Activated CD4-positive, alpha-beta T cell treated with anti-CD3 and anti-CD28 coated beads, Interleukin-2, amount 50 U/mL, for 48 hours (primary cell): ENCODE measurements around the gene UPK2.

ENCODE experiments used
- DNase-seq, 2 experiments: peaks; one replicate each; pipeline ENCODE4 v3.0.0-alpha.2; 2020

The UPK2 gene

GRCh38 chr11:118956094-118956846, at the start of gene UPK2:
Gene UPK2 (plus strand): TSS chr11:118956298. CDS start chr11:118956351, 53 bp downstream.
- peak; percentile 94 to 95 for DNase-seq

DNA sequence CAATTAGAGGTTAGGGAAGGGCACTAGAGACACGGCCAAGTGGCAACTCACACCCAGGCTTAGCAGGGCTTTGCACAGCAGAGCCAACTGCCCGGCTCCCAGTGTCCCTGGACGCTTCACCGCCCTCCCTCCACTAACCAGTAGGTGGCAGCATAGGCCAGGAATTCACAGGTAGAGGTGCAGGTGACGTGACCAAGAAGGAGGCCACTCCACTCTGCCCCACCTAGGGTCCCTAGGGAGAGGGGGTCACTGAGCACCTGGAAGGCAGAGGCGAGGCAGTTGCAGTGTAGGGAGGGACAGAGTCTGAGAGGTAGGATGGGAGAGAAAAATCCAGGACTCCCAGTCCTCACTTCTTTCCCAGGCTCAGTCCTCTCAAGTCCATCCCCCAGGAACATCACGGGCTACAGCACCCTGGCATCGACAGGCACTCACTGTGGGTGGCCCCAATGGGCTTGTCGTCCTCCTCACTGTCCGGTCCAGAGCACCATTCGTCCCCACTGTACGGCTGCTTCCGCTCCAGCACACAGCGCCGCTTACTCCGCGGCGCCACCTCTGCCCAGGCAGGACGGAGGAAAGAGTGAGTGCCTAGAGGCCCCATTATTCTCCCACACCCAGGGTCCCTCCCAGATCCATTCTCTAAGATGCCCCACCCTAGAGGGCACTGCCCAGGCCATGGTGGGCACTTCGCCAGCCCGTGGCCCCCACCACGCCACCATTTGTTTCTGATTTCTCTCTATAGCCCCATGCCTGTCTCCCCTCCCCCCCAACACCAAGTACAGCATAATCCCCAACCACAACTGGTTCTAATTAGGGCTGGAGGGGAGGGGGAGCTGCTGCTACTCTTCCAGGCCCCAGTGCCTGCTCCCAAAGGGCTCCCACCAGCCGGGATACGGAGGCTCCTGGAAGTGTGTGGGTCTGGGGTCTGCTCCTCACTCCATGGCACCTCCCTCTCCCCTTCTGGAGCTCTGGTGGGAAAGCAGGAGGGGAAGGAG, 48.8 kb upstream of the UPK2 start:
- peak; percentile 93 to 94 for DNase-seq

- no peak for DNase-seq
Observed at GRCh38 chr11:118908264-118908663, 47.8 kb upstream of the UPK2 start.

DNA sequence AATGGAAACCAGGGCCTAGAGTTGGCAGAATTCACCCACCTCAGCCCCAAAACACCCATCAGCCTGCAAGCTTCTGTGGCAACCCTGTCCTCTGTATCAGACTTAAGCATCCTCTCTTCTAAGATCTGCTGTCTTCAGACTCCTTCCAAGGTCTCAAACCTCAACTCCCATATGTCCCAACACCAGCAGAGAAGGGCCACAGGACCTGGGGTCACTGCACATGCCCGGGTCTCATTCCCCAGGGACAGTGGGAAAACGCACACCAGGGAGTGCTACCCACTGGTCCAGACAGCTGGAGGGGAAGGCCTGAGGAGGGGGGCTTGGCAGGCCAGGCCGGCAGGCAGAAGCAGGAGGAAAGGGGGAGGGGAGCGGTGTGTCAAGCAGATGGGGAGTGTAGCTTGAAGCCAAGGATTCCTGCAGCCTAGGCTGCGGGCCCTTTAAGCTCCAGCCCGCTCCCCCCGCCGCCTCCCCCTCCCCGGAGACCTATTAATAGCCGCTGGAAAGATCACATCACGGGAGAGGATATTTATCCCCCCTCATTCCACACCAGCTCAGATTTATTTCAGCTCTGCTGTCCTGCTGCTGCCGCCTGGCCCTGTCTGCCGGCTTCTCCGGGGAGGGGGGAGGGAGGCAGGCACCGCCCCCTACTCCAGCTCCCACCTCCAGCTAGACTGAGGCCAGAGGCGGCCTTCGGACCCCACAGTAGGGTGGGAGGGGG, 47.0 kb upstream of the UPK2 start:
- DNase-seq = no peak

DNA sequence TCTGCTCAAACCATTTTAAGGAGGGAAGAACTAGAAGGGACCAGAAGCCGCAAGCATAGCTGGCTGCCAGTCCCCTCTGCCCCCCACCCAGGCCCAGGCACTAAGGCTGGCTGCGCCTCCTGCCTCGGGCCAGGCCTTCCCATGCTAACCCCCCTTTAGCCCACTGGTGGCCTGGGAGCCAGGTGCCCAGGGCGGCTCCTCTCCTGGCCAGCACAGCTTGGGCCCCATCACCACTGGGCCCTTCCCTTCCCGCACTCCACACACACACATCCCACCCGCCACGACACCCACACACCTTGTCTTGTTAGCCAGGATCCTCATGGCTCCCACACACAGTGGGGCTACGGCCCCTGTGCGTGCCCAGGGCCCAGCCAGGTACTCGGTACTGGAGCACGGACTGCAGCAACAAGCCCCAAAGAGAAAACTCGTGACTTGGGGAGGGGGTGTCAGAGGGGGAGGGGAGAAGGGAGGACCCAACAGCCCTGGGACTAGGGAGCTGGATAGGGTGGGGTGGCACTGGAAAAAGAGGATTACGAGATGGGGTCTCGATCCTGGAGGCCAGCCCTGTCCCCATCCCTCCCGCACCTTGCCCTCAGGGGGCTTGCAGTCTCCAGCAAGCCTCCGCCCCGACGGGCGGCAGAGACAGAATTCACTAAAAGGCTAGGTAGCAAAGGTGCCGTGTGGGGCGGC, 46.3 kb upstream of the UPK2 start:
- peak in 1 of 2 experiments; percentile 6 for DNase-seq

GRCh38 chr11:118910309-118911112, 45.6 kb upstream of the UPK2 start:
- DNase-seq = peak; percentile 41 to 48

- no peak for DNase-seq
Observed at GRCh38 chr11:118911113-118911879, 44.8 kb upstream of the UPK2 start.

- DNase-seq = peak; percentile 84 to 88
Observed at GRCh38 chr11:118911880-118912741, 44.0 kb upstream of the UPK2 start.

DNA sequence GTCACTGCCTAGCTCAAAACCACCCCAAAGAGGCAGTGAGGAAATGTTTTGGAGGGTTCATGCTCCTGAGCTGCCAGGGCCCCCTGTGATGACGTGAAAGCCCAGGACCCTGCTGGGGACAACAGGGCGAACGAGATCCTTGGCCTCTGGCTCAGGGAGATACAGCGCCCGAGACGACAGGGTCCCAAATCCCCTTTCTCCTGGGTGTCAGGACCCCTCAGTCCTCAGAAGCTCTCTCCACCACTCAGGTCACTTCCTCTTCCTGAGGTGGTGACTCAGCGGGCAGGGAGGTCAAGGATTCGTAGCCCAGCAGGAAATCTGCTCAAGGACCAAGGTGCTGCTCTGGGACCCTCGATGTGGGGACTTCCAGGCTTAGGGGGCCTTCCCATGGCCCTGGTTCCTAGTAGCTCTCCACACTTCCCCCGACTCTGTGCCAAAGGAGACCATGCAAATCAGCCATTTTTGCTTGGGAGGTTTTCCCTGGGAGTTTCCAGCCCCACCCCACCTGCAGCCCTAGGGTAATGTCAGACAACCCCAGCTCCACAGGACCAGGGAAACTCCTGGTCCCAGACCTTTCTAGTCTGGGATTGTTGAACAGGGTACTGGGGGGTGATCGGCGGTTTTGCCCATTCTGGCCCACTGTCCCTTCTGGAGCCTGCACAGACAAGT, 43.2 kb upstream of the UPK2 start:
- peak in 1 of 2 experiments; percentile 41 for DNase-seq

- DNase-seq = peak in 1 of 2 experiments; percentile 41
Observed at GRCh38 chr11:118913411-118914125, 42.5 kb upstream of the UPK2 start.

- peak; percentile 74 to 77 for DNase-seq
Observed at GRCh38 chr11:118914178-118914918, 41.8 kb upstream of the UPK2 start.

DNA sequence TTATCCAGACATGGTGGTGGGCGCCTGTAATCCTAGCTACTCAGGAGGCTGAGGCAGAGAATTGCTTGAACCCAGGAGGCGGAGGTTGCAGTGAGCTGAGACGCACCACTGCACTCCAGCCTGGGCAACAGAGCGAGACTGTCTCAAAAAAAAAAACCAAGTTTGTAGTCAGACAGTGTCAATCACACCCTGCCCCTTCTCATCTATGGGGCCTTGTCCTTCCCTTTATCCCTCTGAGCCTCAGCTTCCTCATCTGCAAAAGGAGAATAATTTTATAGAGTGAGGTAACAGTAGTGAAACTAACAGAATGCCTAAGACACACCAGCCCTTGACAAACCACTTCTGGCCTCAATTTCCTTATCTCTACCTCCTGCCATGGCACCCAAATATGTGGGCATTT, 41.1 kb upstream of the UPK2 start:
- no peak for DNase-seq

GRCh38 chr11:118915396-118915795, 40.7 kb upstream of the UPK2 start:
- no peak for DNase-seq

GRCh38 chr11:118915941-118916841, 39.9 kb upstream of the UPK2 start:
- no peak for DNase-seq

- DNase-seq = peak in 1 of 2 experiments; percentile 11
Observed at GRCh38 chr11:118916842-118917388, 39.2 kb upstream of the UPK2 start.

- DNase-seq = peak; percentile 64 to 73
Observed at GRCh38 chr11:118917481-118918127, 38.5 kb upstream of the UPK2 start.
